H1 (cell line): ENCODE results near the gene SNX30. TPM values are rescaled to one million over a fixed set of nuclear protein-coding genes. Genes with fewer than 3 reads are reported as not detected.

ENCODE experiments used
- CTCF ChIA-PET: fragments of 300-600 bp; sonication (Branson Sonifier 250); formaldehyde crosslinking; loops from one replicate; lab custom pipeline; 2021; ENCODE audit not compliant: partially characterized antibody; lab: Charles Lee
- POLR2A ChIA-PET: fragments of 300-600 bp; sonication (Branson Sonifier 250); formaldehyde crosslinking; loops from one replicate; lab custom pipeline; 2021; ENCODE audit warnings: inconsistent platforms; ENCODE audit not compliant: partially characterized antibody; lab: Charles Lee
- DNase-seq, 2 experiments: peaks; one replicate each; pipeline versions ENCODE4 v3.0.0 to v3.0.0-alpha.2; 2010 to 2022; ENCODE audit warnings: low spot score in 2 of 2, low read depth in 1 of 2, mixed read lengths in 1 of 2
- FAIRE-seq: peaks from 2 replicates; lab custom pipeline; 2011; peaks lifted over from hg19 to GRCh38; lab: Jason Lieb, UNC
- H2AFZ ChIP-seq: 2 replicates; pipeline ENCODE4 v1.8.1; 2012; ENCODE audit warnings: low read length, inconsistent platforms
- H2AK5ac ChIP-seq: 2 replicates; pipeline ENCODE4 v1.6.1; 2013; ENCODE audit warnings: low read depth, low read length
- H2BK120ac ChIP-seq: replicated peaks from 2 replicates; pipeline ENCODE3; 2013; ENCODE audit warnings: low read depth, low read length, inconsistent platforms
- H2BK12ac ChIP-seq: 2 replicates; pipeline ENCODE4 v1.6.1; 2013; ENCODE audit warnings: low read depth, low read length
- H2BK15ac ChIP-seq: 2 replicates; pipeline ENCODE4 v1.6.1; 2013; ENCODE audit warnings: low read length
- H2BK20ac ChIP-seq: 2 replicates; pipeline ENCODE4 v1.6.1; 2013; ENCODE audit warnings: low read length
- H2BK5ac ChIP-seq: 2 replicates; pipeline ENCODE4 v1.6.1; 2013; ENCODE audit warnings: low read depth, low read length
- H3K14ac ChIP-seq: 2 replicates; pipeline ENCODE4 v1.6.1; 2013; ENCODE audit warnings: inconsistent platforms; ENCODE audit not compliant: insufficient read length
- H3K18ac ChIP-seq: 2 replicates; pipeline ENCODE4 v1.6.1; 2013; ENCODE audit warnings: low read length; ENCODE audit errors: extremely low read depth
- H3K23ac ChIP-seq: 2 replicates; pipeline ENCODE4 v1.6.1; 2013; ENCODE audit warnings: inconsistent platforms; ENCODE audit not compliant: insufficient read length
- H3K23me2 ChIP-seq: 2 replicates; pipeline ENCODE4 v1.6.1; 2013; ENCODE audit warnings: low read depth, low read length
- H3K27ac ChIP-seq: 2 replicates; pipeline ENCODE4 v1.6.1; 2011; ENCODE audit warnings: low read depth, low read length, inconsistent platforms
- H3K27me3 ChIP-seq, 4 experiments: replicated peaks in 1 of 4; 1 replicate in 1 of 4; 2 replicates in 3 of 4; pipeline versions ENCODE4 v1.6.1 to v1.8.1; 2011 to 2013; ENCODE audit warnings: low read length in 3 of 4, mild to moderate bottlenecking in 3 of 4, inconsistent platforms in 2 of 4, mixed read lengths in 2 of 4, moderate library complexity in 1 of 4; ENCODE audit not compliant: control insufficient read depth in 3 of 4, insufficient read depth in 3 of 4; ENCODE audit errors: extremely low read depth in 1 of 4
- H3K36me3 ChIP-seq, 4 experiments: 2 replicates each; pipeline versions ENCODE4 v1.6.1 to v1.8.1; 2011 to 2013; ENCODE audit warnings: mild to moderate bottlenecking in 4 of 4, low read length in 3 of 4, moderate library complexity in 2 of 4, control low read depth in 1 of 4, inconsistent platforms in 1 of 4; ENCODE audit not compliant: insufficient read depth in 4 of 4, control insufficient read depth in 2 of 4
- H3K4ac ChIP-seq: replicated peaks from 2 replicates; pipeline ENCODE3; 2013; ENCODE audit warnings: low read length, low read depth, mixed read lengths, inconsistent platforms; ENCODE audit not compliant: insufficient read length
- H3K4me1 ChIP-seq, 4 experiments: replicated peaks in 1 of 4; 1 replicate in 1 of 4; 2 replicates in 3 of 4; pipeline versions ENCODE4 v1.6.1 to v1.8.1; 2011 to 2013; ENCODE audit warnings: low read length in 3 of 4, inconsistent platforms in 2 of 4, mixed read lengths in 1 of 4; ENCODE audit not compliant: insufficient read depth in 4 of 4, control insufficient read depth in 3 of 4
- H3K4me2 ChIP-seq, 2 experiments: 2 replicates each; pipeline versions ENCODE4 v1.6.1 to v1.8.1; 2011 to 2013; ENCODE audit warnings: low read depth in 2 of 2, low read length in 2 of 2, control low read depth in 1 of 2, inconsistent platforms in 1 of 2, mild to moderate bottlenecking in 1 of 2; ENCODE audit not compliant: insufficient read depth in 1 of 2
- H3K4me3 ChIP-seq, 4 experiments: fragments of 200-600, 300-600 bp in 1 of 4; sonication (generic), shearing (Covaris generic), sonication (Bioruptor Twin) in 1 of 4; 2 replicates each; pipeline versions ENCODE4 v1.5.1 to v1.8.1; 2011 to 2016; ENCODE audit warnings: low read length in 4 of 4, low read depth in 3 of 4, control low read depth in 2 of 4, inconsistent platforms in 2 of 4, mild to moderate bottlenecking in 2 of 4, mixed read lengths in 1 of 4, moderate library complexity in 1 of 4; ENCODE audit not compliant: insufficient read depth in 2 of 4; ENCODE audit errors: extremely low read depth in 1 of 4
- H3K56ac ChIP-seq: replicated peaks from 2 replicates; pipeline ENCODE3; 2013; ENCODE audit warnings: low read depth, mild to moderate bottlenecking, mixed read lengths, low read length, inconsistent platforms; ENCODE audit not compliant: insufficient read length
- H3K79me1 ChIP-seq: 2 replicates; pipeline ENCODE4 v1.6.1; 2013; ENCODE audit warnings: low read depth, low read length, control low read depth
- H3K79me2 ChIP-seq, 2 experiments: 2 replicates each; pipeline versions ENCODE4 v1.6.1 to v1.8.1; 2012 to 2013; ENCODE audit warnings: low read length in 2 of 2, mild to moderate bottlenecking in 2 of 2, inconsistent platforms in 1 of 2; ENCODE audit not compliant: insufficient read depth in 2 of 2, control insufficient read depth in 1 of 2
- H3K9ac ChIP-seq, 4 experiments: replicated peaks in 1 of 4; 1 replicate in 1 of 4; 2 replicates in 3 of 4; pipeline versions ENCODE4 v1.6.1 to v1.8.1; 2011 to 2013; ENCODE audit warnings: low read depth in 3 of 4, low read length in 3 of 4, control low read depth in 2 of 4, mild to moderate bottlenecking in 2 of 4, moderate library complexity in 2 of 4, inconsistent platforms in 1 of 4; ENCODE audit errors: extremely low read depth in 1 of 4
- H3K9me3 ChIP-seq, 2 experiments: 2 replicates each; pipeline versions ENCODE4 v1.6.1 to v1.8.1; 2012 to 2013; ENCODE audit warnings: mild to moderate bottlenecking in 2 of 2, moderate library complexity in 2 of 2, control low read depth in 1 of 2, inconsistent platforms in 1 of 2, low read depth in 1 of 2, low read length in 1 of 2, mixed read lengths in 1 of 2; ENCODE audit not compliant: insufficient read depth in 2 of 2
- H4K20me1 ChIP-seq, 2 experiments: replicated peaks in 1 of 2; 2 replicates each; pipeline versions ENCODE3 to v1.8.1; 2011 to 2013; ENCODE audit warnings: inconsistent platforms in 2 of 2, low read length in 2 of 2, mild to moderate bottlenecking in 1 of 2; ENCODE audit not compliant: insufficient read depth in 2 of 2, control insufficient read depth in 1 of 2
- H4K5ac ChIP-seq: 2 replicates; pipeline ENCODE4 v1.6.1; 2013; ENCODE audit warnings: low read length, low read depth, mixed read lengths, inconsistent platforms; ENCODE audit not compliant: insufficient read length
- H4K8ac ChIP-seq: 2 replicates; pipeline ENCODE4 v1.8.0; 2013; ENCODE audit warnings: mild to moderate bottlenecking, moderate library complexity, low read length, inconsistent platforms; ENCODE audit not compliant: insufficient read depth; ENCODE audit errors: extremely low read depth
- H4K91ac ChIP-seq: replicated peaks from 2 replicates; pipeline ENCODE3; 2013; ENCODE audit warnings: low read length, mixed read lengths, inconsistent platforms; ENCODE audit not compliant: insufficient read length
- HDAC6 ChIP-seq: IDR thresholded peaks from one replicate; pipeline ENCODE4 v1.7.1; 2012; ENCODE audit warnings: low read depth, mild to moderate bottlenecking, inconsistent platforms, low read length, moderate library complexity
- WGBS, 2 experiments: shearing (Covaris generic) in 1 of 2; methylation state at CpG; one replicate each; pipeline versions ENCODE4 v1.1.6 to v1.1.7; 2013 to 2015; ENCODE audit warnings: low lambda C conversion rate in 2 of 2, mixed read lengths in 2 of 2, inconsistent platforms in 1 of 2, low coverage in 1 of 2, missing lambda C conversion rate in 1 of 2; ENCODE audit not compliant: insufficient replicate concordance in 2 of 2, insufficient coverage in 1 of 2, insufficient read length in 1 of 2; ENCODE audit errors: extremely low coverage in 1 of 2, missing lambda C conversion rate in 1 of 2; 5-methylcytosine and 5-hydroxymethylcytosine counted together
- polyA plus RNA-seq, 7 experiments: library from polyadenylated mRNA; depleted of rRNA in 3 of 7; stranded (reverse) in 5 of 7; unstranded in 2 of 7; fragments of >200 nt in 5 of 7; fragments of 200-250 nt in 2 of 7; gene quantifications; 1 replicate in 5 of 7; 2 replicates in 1 of 7; 4 replicates in 1 of 7; pipeline versions ENCODE4 v1.2.1 to v1.2.3, GENCODE V29; 2011 to 2013; ENCODE audit warnings: missing spikeins in 2 of 7, mixed read lengths in 2 of 7
- total RNA-seq: library from RNA; stranded (reverse); fragmentation: NEBNext Ultra II Directional; extraction: Animal tissue kit (Norgen Biotek cat#: 25700); gene quantifications from 2 replicates; pipeline ENCODE4 v1.2.1, GENCODE V29; 2021

SNX30 gene
- total and polyA plus RNA-seq, 2 of the 8 experiments (the other 6 are each of a cell fraction or from before 2014, with no cell fraction given), result 4.0 to 12.2 TPM

- Histone ChIP-seq H3K79me1 (no peaks in the 10 kb centered on the region; the same call in 1 of the 2 replicates), H3K4me3 (no peak overlapping the region), H3K23me2 (peaks cover 2% of the 10 kb centered on the region; the same call in 1 of the 2 replicates), H4K20me1 (peaks cover 0 to 2% of the 10 kb centered on the region in 2 experiments), H3K9me3 (no peaks in the 10 kb centered on the region), H3K23ac (no peak overlapping the region), H3K9ac (no peak overlapping the region), H3K14ac (no peak overlapping the region), H3K27ac (no peak overlapping the region), H3K18ac (no peak overlapping the region), H4K91ac (no peak overlapping the region), H3K36me3 (no peaks in the 10 kb centered on the region), H2AFZ (no peak overlapping the region), H2BK120ac (no peak overlapping the region), H2BK5ac (no peak overlapping the region), H2BK15ac (no peak overlapping the region), H2BK20ac (no peak overlapping the region), H2BK12ac (no peak overlapping the region), H3K4me2 (no peak overlapping the region), H3K4ac (no peak overlapping the region), H4K8ac (no peak overlapping the region), H2AK5ac (no peak overlapping the region), H3K79me2 (no peaks in the 10 kb centered on the region; a peak in 1 of 4 replicates), H4K5ac (no peak overlapping the region), H3K27me3 (no peaks in the 10 kb centered on the region), H3K4me1 (peaks cover 0 to 3% (median 2%) of the 10 kb centered on the region in 4 experiments; a peak in 3 of 7 replicates), H3K56ac (no peak overlapping the region)
- ChIA-PET CTCF (interaction anchor here (0.6 to 1.7 kb wide), 7 partner anchors 34 to 463 kb away, joined by 3 to 4 read pairs (median 3); partner anchors contain the start of genes INIP and SNX30), POLR2A (interaction anchor here (0.7 kb wide), 2 partner anchors 10 to 548 kb away, joined by 3 to 4 read pairs; no protein-coding TSS in a partner anchor)
- FAIRE-seq, result no peak
- WGBS, 2 experiments, result 86% methylated on average over 3 of the region's 3 CpGs; no CpG with 5 or more reads in 1 of the 2 experiments
- no peak for DNase-seq
- TF ChIP-seq HDAC6, result no peak
Measured at GRCh38 chr9:112785986-112786385, 35.4 kb downstream of the SNX30 start.
